GM15510 (cell line): ENCODE measurements around the gene ZNF354C.

ENCODE experiments used
- POLR2A ChIP-seq: IDR thresholded peaks from 3 replicates; pipeline ENCODE4 v1.6.1; 2011; ENCODE audit warnings: borderline replicate concordance; ENCODE audit not compliant: insufficient read length; ENCODE audit errors: extremely low read depth

ZNF354C gene

GRCh38 chr5:179121667-179122111 is 61.5 kb downstream of the ZNF354C start:
- TF ChIP-seq POLR2A: no peak

- TF ChIP-seq POLR2A: no peak
Observed at GRCh38 chr5:179122411-179123108, 62.4 kb downstream of the ZNF354C start.

- no peak for TF ChIP-seq POLR2A
Observed at GRCh38 chr5:179123109-179123426, 62.9 kb downstream of the ZNF354C start.

GRCh38 chr5:179123491-179124272 is 63.5 kb downstream of the ZNF354C start:
- no peak for TF ChIP-seq POLR2A

GRCh38 chr5:179124273-179124852 is 64.2 kb downstream of the ZNF354C start:
- TF ChIP-seq POLR2A: no peak

- TF ChIP-seq POLR2A: no peak
Observed at GRCh38 chr5:179124853-179125788, 64.9 kb downstream of the ZNF354C start.

- no peak for TF ChIP-seq POLR2A
Observed at GRCh38 chr5:179125789-179126505, 65.8 kb downstream of the ZNF354C start.

GRCh38 chr5:179126506-179126991 is 66.4 kb downstream of the ZNF354C start:
- no peak for TF ChIP-seq POLR2A

GRCh38 chr5:179127136-179128040 is 67.2 kb downstream of the ZNF354C start:
- no peak for TF ChIP-seq POLR2A

GRCh38 chr5:179128041-179128365 is 67.8 kb downstream of the ZNF354C start:
- no peak for TF ChIP-seq POLR2A

- no peak for TF ChIP-seq POLR2A
Observed at GRCh38 chr5:179128976-179129375, 68.8 kb downstream of the ZNF354C start.

- TF ChIP-seq POLR2A: no peak
Observed at GRCh38 chr5:179129607-179130071, 69.5 kb downstream of the ZNF354C start.

- TF ChIP-seq POLR2A: no peak
Observed at GRCh38 chr5:179130101-179130681, 70.0 kb downstream of the ZNF354C start.

GRCh38 chr5:179131321-179131835 is 71.2 kb downstream of the ZNF354C start:
- no peak for TF ChIP-seq POLR2A
